SH-SY5Y (cell line): ENCODE data around the gene ZNF488.

Source experiments
- GATA2 ChIP-seq: IDR thresholded peaks from 2 replicates; pipeline ENCODE4 v1.6.1; 2011; ENCODE audit warnings: mild to moderate bottlenecking, low read depth, low read length
- GATA3 ChIP-seq: IDR thresholded peaks from 2 replicates; pipeline ENCODE4 v1.6.1; 2011; ENCODE audit warnings: low read depth, mild to moderate bottlenecking, low read length, moderate library complexity

GRCh38 chr10:47400251-47400650 lies 16.2 kb upstream of the ZNF488 start:
- TF ChIP-seq GATA3 (no peak), GATA2 (no peak)
